ENCODE results near the gene NMUR1. TPM values are rescaled to one million over a fixed set of nuclear protein-coding genes. Genes with fewer than 3 reads are reported as not detected.

NMUR1 gene
- total RNA-seq, 1 donor from 2014 or later: not detected

GRCh38 chr2:231514951-231515297, 15.3 kb downstream of the NMUR1 start:
- H3K9me3 Mint-ChIP-seq (ENCODE audit: unreplicated experiment): no peaks in the 10 kb centered on the region
- no peaks in the 10 kb centered on the region for H3K36me3 Mint-ChIP-seq (ENCODE audit: unreplicated experiment)
- H3K4me3 Mint-ChIP-seq (ENCODE audit: unreplicated experiment): peak overlapping the region; percentile 92
- TF ChIP-seq, protein P1, sequence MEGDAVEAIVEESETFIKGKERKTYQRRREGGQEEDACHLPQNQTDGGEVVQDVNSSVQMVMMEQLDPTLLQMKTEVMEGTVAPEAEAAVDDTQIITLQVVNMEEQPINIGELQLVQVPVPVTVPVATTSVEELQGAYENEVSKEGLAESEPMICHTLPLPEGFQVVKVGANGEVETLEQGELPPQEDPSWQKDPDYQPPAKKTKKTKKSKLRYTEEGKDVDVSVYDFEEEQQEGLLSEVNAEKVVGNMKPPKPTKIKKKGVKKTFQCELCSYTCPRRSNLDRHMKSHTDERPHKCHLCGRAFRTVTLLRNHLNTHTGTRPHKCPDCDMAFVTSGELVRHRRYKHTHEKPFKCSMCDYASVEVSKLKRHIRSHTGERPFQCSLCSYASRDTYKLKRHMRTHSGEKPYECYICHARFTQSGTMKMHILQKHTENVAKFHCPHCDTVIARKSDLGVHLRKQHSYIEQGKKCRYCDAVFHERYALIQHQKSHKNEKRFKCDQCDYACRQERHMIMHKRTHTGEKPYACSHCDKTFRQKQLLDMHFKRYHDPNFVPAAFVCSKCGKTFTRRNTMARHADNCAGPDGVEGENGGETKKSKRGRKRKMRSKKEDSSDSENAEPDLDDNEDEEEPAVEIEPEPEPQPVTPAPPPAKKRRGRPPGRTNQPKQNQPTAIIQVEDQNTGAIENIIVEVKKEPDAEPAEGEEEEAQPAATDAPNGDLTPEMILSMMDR (IDR thresholded peaks at IDR 0.05): no peak
- H3K27ac Mint-ChIP-seq (ENCODE audit: unreplicated experiment): peak overlapping the region; percentile 97
- H3K27me3 Mint-ChIP-seq (ENCODE audit: unreplicated experiment): no peaks in the 10 kb centered on the region
- DNase-seq (ENCODE audit: extremely low spot score, unreplicated experiment): no peak
- peaks cover 13% of the 10 kb centered on the region for H3K4me1 Mint-ChIP-seq (ENCODE audit: unreplicated experiment)

- H3K9me3 Mint-ChIP-seq (ENCODE audit: unreplicated experiment): no peaks in the 10 kb centered on the region
- H3K27ac Mint-ChIP-seq (ENCODE audit: unreplicated experiment): peak overlapping the region; percentile 97
- no peaks in the 10 kb centered on the region for H3K27me3 Mint-ChIP-seq (ENCODE audit: unreplicated experiment)
- peak; percentile 99 for DNase-seq (ENCODE audit: extremely low spot score, unreplicated experiment)
- no peaks in the 10 kb centered on the region for H3K36me3 Mint-ChIP-seq (ENCODE audit: unreplicated experiment)
- TF ChIP-seq, protein P1 (IDR thresholded peaks at IDR 0.05): no peak
- H3K4me1 Mint-ChIP-seq (ENCODE audit: unreplicated experiment): peaks cover 13% of the 10 kb centered on the region
- H3K4me3 Mint-ChIP-seq (ENCODE audit: unreplicated experiment): peak overlapping the region; percentile 92
These were observed 15.9 kb downstream of the NMUR1 start for GRCh38 chr2:231514225-231514950.

DNA sequence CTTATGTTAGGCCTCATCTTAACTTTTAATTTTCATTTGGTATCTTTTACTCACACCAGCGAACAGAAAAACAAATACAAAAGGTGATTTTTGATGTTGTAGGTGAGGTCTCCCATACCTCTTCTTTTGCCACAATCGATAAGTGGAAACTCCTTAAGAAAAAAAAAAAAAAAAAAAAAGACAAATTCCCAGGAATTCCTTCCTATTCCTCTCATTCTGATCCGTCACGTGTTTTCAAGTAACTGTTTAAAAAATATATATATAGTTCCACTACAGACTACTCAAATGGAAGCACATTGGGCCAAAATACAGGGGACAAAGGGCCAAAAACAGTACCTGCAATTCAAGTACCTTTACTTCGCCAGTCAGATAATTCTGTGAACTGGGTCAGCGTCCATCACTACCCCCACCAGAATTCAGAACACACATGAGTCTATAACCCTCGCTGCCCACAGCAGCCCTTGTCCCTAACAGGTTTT, 16.5 kb downstream of the NMUR1 start:
- H3K27me3 Mint-ChIP-seq (ENCODE audit: unreplicated experiment): no peaks in the 10 kb centered on the region
- peak overlapping the region; percentile 97 for H3K27ac Mint-ChIP-seq (ENCODE audit: unreplicated experiment)
- no peak for DNase-seq (ENCODE audit: extremely low spot score, unreplicated experiment)
- H3K9me3 Mint-ChIP-seq (ENCODE audit: unreplicated experiment): no peaks in the 10 kb centered on the region
- H3K36me3 Mint-ChIP-seq (ENCODE audit: unreplicated experiment): no peaks in the 10 kb centered on the region
- peaks cover 13% of the 10 kb centered on the region for H3K4me1 Mint-ChIP-seq (ENCODE audit: unreplicated experiment)
- H3K4me3 Mint-ChIP-seq (ENCODE audit: unreplicated experiment): peak overlapping the region; percentile 92
- TF ChIP-seq, protein P1 (IDR thresholded peaks at IDR 0.05): no peak

GRCh38 chr2:231512222-231512621, 18.0 kb downstream of the NMUR1 start:
- Mint-ChIP-seq H3K27ac (ENCODE audit: unreplicated experiment) (no peak overlapping the region), H3K4me3 (ENCODE audit: unreplicated experiment) (no peak overlapping the region), H3K4me1 (ENCODE audit: unreplicated experiment) (peaks cover 13% of the 10 kb centered on the region), H3K9me3 (ENCODE audit: unreplicated experiment) (no peaks in the 10 kb centered on the region), H3K36me3 (ENCODE audit: unreplicated experiment) (no peaks in the 10 kb centered on the region), H3K27me3 (ENCODE audit: unreplicated experiment) (no peaks in the 10 kb centered on the region)
- TF ChIP-seq, protein P1 (IDR thresholded peaks at IDR 0.05): no peak
- DNase-seq (ENCODE audit: extremely low spot score, unreplicated experiment): no peak

DNA sequence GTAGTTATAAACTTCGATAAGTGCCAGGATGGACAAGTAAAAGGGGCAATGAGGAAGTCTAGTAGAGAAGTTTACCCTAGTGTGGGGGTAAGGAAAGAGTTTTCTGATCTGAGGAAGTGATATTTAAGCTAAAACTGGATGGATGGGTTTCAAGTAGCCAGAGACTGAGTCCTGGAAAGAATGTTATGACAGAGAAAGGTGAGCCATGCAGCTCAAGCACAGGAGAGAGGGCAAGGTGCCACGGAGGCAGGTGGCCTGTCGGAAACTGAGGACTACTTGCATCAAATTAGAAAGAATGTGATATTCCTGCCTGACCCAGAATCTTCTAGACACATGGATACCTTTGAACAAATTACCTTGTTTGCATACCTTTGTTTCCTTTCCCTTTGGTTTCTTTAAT, 26.5 kb downstream of the NMUR1 start:
- no peak for DNase-seq (ENCODE audit: extremely low spot score, unreplicated experiment)
- no peaks in the 10 kb centered on the region for H3K4me1 Mint-ChIP-seq (ENCODE audit: unreplicated experiment)
- no peaks in the 10 kb centered on the region for H3K36me3 Mint-ChIP-seq (ENCODE audit: unreplicated experiment)
- H3K9me3 Mint-ChIP-seq (ENCODE audit: unreplicated experiment): no peaks in the 10 kb centered on the region
- no peaks in the 10 kb centered on the region for H3K27me3 Mint-ChIP-seq (ENCODE audit: unreplicated experiment)
- no peak overlapping the region for H3K4me3 Mint-ChIP-seq (ENCODE audit: unreplicated experiment)
- TF ChIP-seq, protein P1 (IDR thresholded peaks at IDR 0.05): no peak
- no peak overlapping the region for H3K27ac Mint-ChIP-seq (ENCODE audit: unreplicated experiment)

Measured in osteocyte (in vitro differentiated cells).